Stomach smooth muscle (tissue), 2 donors: ENCODE data around the gene EMILIN1.

ENCODE experiments used
- H3K27ac ChIP-seq: one replicate; pipeline ENCODE4 v1.7.0; 2013; ENCODE audit warnings: mild to moderate bottlenecking, low read length, inconsistent platforms
- H3K27me3 ChIP-seq, 2 donors: one replicate each; pipeline ENCODE4 v1.7.0; 2013; ENCODE audit warnings: low read length in 2 of 2; ENCODE audit not compliant: insufficient read depth in 2 of 2, control insufficient read depth in 1 of 2
- H3K36me3 ChIP-seq, 2 donors: one replicate each; pipeline ENCODE4 v1.7.0; 2013; ENCODE audit warnings: low read length in 2 of 2; ENCODE audit not compliant: control insufficient read depth in 2 of 2, insufficient read depth in 2 of 2
- H3K4me1 ChIP-seq: one replicate; pipeline ENCODE4 v1.7.0; 2013; ENCODE audit warnings: low read length; ENCODE audit not compliant: control insufficient read depth, insufficient read depth
- H3K4me3 ChIP-seq, 2 donors: one replicate each; pipeline ENCODE4 v1.7.0; 2013; ENCODE audit warnings: low read length in 2 of 2
- H3K9ac ChIP-seq, 2 donors: one replicate each; pipeline ENCODE4 v1.7.0; 2013; ENCODE audit warnings: low read length in 2 of 2, mild to moderate bottlenecking in 1 of 2
- H3K9me3 ChIP-seq, 2 donors: one replicate each; pipeline ENCODE4 v1.7.0; 2013; ENCODE audit warnings: low read length in 2 of 2; ENCODE audit not compliant: control insufficient read depth in 2 of 2
- donor health status: healthy.
- donor health status: Pancreatic carcinoma.

The EMILIN1 gene

DNA sequence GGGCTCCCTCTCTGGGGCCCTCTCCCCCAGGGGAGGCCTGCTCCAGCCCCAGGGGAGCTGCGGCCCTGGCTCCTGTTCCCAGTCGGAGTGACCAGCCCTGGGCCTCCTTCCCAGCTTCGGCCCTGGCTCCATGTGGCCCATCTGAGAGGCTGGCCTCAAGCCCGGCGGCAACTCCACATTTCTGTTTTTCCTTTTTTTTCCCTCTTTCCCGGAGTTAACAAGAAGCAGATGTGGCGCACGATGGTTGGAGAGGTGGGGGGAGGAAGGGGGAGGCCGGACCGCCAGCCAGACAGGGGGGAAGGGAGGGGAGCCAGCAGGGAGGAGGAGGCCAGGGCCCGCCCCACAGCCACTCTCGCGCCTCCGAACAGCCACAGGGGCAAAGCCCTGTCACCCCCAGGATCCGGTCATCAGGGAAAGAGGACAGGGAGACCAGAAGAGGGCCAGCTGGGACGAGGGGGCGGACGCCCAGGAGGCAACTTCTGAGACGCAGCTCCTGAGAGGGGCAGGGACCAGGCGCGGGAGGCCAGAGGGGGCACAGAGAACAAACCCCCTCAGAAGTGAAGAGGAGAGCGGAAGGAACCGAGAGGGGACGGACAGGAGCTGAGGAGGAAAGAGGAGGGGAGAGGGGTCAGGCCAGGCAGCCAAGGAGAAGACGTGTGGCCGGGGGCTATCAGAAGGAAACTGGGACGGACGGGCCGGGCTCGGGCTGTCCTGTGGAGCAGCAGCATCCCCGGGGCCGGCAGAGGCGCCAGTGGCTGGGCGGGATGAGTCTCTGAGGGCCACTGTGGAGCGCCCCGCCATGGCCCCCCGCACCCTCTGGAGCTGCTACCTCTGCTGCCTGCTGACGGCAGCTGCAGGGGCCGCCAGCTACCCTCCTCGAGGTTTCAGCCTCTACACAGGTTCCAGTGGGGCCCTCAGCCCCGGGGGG is at the start of gene EMILIN1:
TSS of gene EMILIN1 (plus strand) at position 349 of the 928 bp plus-strand sequence. CDS start at position 800, 451 bp downstream.
- peaks cover 92% of the 10 kb centered on the region for H3K4me1 ChIP-seq
- H3K9ac ChIP-seq: peak within 1 kb of the TSS; percentile 82 to 92
- H3K9me3 ChIP-seq: no peaks in the 10 kb centered on the region
- H3K27ac ChIP-seq: peak within 1 kb of the TSS; percentile 100
- H3K4me3 ChIP-seq: peak within 1 kb of the TSS; percentile 90 to 93
- peaks cover 2 to 19% of the 10 kb centered on the region in 2 donors for H3K36me3 ChIP-seq
- H3K27me3 ChIP-seq: no peaks in the 10 kb centered on the region

DNA sequence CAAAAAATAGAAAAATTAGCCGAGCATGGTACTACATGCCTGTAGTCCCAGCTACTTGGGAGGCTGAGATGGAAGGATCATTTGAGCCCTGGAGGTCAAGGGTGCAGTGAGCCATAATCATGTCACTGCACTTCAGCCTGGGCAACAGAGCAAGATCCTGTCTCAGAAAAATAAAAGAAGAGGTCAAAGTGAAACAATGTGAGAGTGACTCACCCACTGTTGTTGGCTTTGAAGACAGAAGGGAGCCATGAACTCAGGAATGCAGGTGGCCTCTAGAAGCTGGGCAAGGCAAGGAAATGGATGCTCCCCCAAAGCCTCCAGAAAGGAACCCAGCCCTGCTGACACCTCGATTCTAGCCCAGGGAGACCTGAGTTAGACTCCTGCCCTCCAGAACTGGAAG is 49.4 kb upstream of the EMILIN1 start:
- Histone ChIP-seq H3K4me1 (peaks cover 13% of the 10 kb centered on the region), H3K9me3 (no peaks in the 10 kb centered on the region), H3K27ac (no peak overlapping the region), H3K9ac (no peak overlapping the region), H3K4me3 (no peak overlapping the region), H3K27me3 (no peaks in the 10 kb centered on the region), H3K36me3 (peaks cover 0 to 10% of the 10 kb centered on the region in 2 donors)

DNA sequence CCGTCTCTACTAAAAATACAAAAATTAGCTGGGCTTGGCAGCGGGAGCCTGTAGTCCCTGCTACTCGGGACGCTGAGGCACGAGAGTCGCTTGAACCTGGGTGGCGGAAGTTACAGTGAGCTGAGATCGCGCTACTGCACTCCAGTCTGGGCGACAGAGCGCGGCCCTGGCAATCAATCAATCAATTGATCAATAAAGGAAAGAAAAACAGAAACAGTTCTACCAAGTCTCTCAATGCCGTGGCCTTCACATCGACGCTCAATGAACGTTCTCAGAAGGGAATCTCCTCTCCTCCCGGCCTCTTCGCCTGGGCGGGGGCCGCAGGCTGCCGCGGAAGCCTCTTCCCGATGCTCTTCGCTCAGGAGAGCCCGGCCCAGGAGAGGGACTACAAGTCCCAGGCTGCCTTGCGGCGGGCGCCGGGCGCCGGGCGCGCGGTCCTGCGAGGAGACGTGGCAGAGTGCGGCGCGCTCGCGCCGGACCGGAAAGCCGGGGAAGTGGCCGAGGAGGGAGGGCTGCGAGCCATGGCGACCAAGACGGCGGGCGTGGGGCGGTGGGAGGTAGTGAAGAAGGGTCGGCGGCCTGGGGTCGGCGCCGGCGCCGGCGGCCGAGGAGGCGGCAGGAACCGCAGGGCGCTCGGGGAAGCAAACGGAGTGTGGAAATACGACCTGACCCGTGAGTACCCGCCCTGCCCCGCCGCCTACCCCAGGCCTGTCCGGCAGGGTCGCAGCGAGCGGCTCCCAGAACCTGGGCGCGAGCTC is 45.7 kb upstream of the EMILIN1 start, which contains the start of gene TMEM214:
TSS of gene TMEM214 (plus strand) at position 471 of the 758 bp plus-strand sequence. CDS start at position 522, 51 bp downstream.
- H3K4me3 ChIP-seq: peak within 1 kb of the TSS; percentile 86 to 98
- peak within 1 kb of the TSS; percentile 31 for H3K27ac ChIP-seq
- no peaks in the 10 kb centered on the region for H3K9me3 ChIP-seq
- H3K27me3 ChIP-seq: no peaks in the 10 kb centered on the region
- peaks cover 23 to 28% of the 10 kb centered on the region in 2 donors for H3K36me3 ChIP-seq
- peak within 1 kb of the TSS; percentile 62 to 94 for H3K9ac ChIP-seq
- H3K4me1 ChIP-seq: peaks cover 18% of the 10 kb centered on the region

DNA sequence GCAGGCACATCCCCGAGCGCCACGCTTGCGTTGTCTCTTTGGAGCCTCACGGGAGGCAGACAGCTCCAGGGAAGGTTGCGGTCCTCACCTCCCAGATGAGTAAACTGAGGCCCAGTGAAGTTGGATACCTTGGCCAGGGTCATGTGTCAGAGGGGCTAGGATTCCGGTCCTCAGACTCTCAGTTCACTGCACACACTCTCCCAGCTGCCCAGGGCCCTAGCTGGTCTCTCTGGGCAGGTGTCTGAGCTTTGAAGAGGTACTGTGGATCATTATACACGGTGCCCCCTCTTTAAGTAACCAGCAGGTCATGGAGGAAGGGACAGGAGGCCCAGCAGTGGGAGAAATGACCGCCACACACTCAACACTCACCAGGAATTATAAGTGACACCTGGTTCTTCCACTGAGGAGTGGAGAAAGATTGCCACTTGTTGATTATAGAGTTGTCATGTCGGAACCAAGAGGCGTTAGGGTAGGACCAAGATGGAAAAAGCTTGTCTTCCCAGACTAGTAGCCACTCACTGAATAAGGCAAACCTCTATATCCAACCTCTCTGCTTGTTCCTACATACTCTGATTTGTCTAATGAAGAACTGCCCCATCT is 45.1 kb upstream of the EMILIN1 start:
- peaks cover 30 to 35% of the 10 kb centered on the region in 2 donors for H3K36me3 ChIP-seq
- H3K4me3 ChIP-seq: peak overlapping the region; percentile 86 to 98
- H3K4me1 ChIP-seq: peaks cover 18% of the 10 kb centered on the region
- H3K9me3 ChIP-seq: no peaks in the 10 kb centered on the region
- no peaks in the 10 kb centered on the region for H3K27me3 ChIP-seq
- peak overlapping the region; percentile 31 for H3K27ac ChIP-seq
- H3K9ac ChIP-seq: peak overlapping the region; percentile 62 to 94

DNA sequence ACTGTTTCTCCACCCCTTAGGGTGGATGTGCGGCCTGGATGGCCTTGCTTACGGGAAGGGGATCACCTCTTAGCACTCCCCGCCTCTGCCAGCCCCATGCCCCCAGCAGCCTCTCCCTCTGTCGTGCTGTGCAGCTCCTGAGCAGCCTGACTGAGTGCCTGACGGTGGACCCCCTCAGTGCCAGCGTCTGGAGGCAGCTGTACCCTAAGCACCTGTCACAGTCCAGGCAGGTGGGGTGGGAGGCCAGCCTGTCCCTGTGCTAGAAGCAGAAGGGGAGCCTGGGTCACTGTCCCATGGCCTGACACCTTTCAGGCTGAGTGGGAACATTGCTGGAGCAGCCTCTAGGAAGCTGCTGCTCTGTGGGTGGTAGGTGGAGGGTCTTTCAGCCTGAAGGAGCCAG is 40.4 kb upstream of the EMILIN1 start:
- no peak overlapping the region for H3K9ac ChIP-seq
- H3K36me3 ChIP-seq: peaks cover 50 to 62% of the 10 kb centered on the region in 2 donors
- no peaks in the 10 kb centered on the region for H3K27me3 ChIP-seq
- H3K4me3 ChIP-seq: no peak overlapping the region
- H3K4me1 ChIP-seq: peaks cover 26% of the 10 kb centered on the region
- no peaks in the 10 kb centered on the region for H3K9me3 ChIP-seq
- no peak overlapping the region for H3K27ac ChIP-seq

DNA sequence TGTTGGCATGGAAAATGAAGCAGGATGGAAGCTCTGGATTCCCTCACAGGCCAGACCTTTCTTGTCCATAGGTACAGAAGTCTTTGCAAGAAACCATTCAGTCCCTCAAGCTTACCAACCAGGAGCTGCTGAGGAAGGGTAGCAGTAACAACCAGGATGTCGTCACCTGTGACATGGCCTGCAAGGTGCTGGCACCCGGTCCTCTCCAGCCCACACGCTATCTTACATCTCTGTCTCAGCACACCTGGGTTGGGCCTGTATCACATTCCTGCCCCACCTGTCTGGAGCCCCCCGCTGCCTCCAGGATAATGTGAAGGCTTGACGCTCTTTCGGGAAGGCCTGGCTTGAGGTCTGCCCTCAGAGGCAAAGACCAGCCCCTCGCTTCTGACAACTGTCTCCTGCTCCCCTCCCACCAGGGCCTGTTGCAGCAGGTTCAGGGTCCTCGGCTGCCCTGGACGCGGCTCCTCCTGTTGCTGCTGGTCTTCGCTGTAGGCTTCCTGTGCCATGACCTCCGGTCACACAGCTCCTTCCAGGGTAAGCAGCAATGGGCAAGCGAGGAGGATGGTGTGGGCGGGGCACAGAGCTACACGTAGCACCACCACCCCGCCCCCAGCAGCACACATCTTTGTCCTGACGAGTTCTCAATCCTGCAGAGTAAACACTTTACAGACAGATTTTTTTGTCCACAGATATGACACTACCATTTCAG is 39.6 kb upstream of the EMILIN1 start:
- peaks cover 50 to 62% of the 10 kb centered on the region in 2 donors for H3K36me3 ChIP-seq
- no peak overlapping the region for H3K27ac ChIP-seq
- no peaks in the 10 kb centered on the region for H3K27me3 ChIP-seq
- no peak overlapping the region for H3K9ac ChIP-seq
- H3K4me1 ChIP-seq: peaks cover 19% of the 10 kb centered on the region
- no peak overlapping the region for H3K4me3 ChIP-seq
- no peaks in the 10 kb centered on the region for H3K9me3 ChIP-seq

DNA sequence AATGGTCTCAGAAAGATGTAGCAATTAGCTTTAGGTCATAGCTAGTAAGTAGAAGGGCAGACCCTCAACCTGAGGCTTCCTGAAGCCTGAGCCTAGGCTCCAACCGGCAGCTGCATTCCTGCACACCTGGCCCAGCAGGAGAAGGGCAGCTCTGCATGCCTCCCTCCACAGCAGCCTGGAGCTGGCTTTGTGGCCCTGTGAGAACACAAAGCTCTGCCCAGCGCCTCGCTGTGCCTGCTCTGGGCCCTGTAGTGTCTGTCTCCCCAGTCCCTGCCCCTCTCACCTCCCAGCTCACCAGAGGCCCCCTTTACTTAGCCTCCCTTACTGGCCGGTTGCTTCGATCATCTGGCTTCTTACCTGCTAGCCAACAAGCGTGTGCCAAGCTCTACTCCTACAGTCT is 39.0 kb upstream of the EMILIN1 start:
- Histone ChIP-seq H3K9me3 (no peaks in the 10 kb centered on the region), H3K36me3 (peaks cover 50 to 62% of the 10 kb centered on the region in 2 donors), H3K4me3 (no peak overlapping the region), H3K27me3 (no peaks in the 10 kb centered on the region), H3K27ac (no peak overlapping the region), H3K4me1 (peaks cover 15% of the 10 kb centered on the region), H3K9ac (no peak overlapping the region)

DNA sequence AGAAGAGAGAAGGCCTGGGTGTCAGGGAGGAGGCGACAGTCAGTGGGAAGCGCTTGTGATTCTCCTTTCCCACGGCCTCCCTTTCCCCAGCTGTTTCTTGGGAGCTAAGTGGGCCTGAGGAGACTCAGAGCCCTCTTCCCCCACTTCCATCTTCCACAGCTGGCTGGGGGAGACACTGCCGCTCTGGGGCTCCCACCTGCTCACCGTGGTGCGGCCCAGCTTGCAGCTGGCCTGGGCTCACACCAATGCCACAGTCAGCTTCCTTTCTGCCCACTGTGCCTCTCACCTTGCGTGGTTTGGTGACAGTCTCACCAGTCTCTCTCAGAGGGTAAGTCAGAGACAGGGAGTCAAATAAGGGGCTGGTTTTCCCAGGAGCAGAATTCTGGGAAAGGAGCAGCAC is 38.5 kb upstream of the EMILIN1 start:
- H3K9me3 ChIP-seq: no peaks in the 10 kb centered on the region
- no peak overlapping the region for H3K27ac ChIP-seq
- H3K27me3 ChIP-seq: no peaks in the 10 kb centered on the region
- H3K4me1 ChIP-seq: peaks cover 13% of the 10 kb centered on the region
- no peak overlapping the region for H3K4me3 ChIP-seq
- H3K36me3 ChIP-seq: peaks cover 50 to 62% of the 10 kb centered on the region in 2 donors
- H3K9ac ChIP-seq: no peak overlapping the region

DNA sequence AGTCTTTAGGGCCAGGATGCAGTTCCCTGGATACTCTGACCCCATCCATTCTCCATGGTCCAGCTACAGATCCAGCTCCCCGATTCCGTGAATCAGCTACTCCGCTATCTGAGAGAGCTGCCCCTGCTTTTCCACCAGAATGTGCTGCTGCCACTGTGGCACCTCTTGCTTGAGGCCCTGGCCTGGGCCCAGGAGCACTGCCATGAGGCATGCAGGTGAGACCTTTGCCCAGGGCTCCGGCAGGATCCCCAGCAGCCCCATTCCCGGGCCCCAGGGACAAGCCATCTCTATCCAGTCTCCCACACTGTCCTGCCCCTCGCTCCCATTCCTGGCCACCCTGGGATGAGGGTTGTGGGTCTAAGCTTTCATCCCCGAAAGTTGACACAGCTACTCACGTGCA is 38.1 kb upstream of the EMILIN1 start:
- Histone ChIP-seq H3K4me3 (no peak overlapping the region), H3K9ac (no peak overlapping the region), H3K27ac (no peak overlapping the region), H3K36me3 (peaks cover 50 to 58% of the 10 kb centered on the region in 2 donors), H3K9me3 (no peaks in the 10 kb centered on the region), H3K4me1 (peaks cover 12% of the 10 kb centered on the region), H3K27me3 (no peaks in the 10 kb centered on the region)

DNA sequence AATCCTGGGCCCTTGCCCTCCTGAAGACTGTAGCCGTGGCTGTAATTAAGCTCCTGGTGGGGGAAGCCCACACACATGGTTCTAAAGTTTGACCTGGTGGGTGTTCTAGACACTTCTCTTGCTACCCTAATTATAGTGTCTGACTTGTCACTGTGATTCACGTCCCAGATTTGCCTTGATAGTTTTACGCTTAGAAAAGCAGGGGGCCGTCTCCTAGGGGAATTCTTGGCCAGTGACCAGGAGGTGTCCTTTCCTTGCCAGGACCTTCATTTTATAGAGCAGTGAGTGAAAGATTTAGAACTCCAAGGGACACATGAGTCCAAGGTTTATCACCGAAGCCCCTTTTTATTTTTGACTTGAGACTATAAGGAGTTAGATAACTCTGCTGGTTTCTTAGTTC is 36.7 kb upstream of the EMILIN1 start:
- Histone ChIP-seq H3K9me3 (no peaks in the 10 kb centered on the region), H3K36me3 (peaks cover 36 to 45% of the 10 kb centered on the region in 2 donors), H3K4me1 (peaks cover 12% of the 10 kb centered on the region), H3K9ac (no peak overlapping the region), H3K27ac (peak overlapping the region; percentile 24), H3K27me3 (no peaks in the 10 kb centered on the region), H3K4me3 (no peak overlapping the region)
